Left colon (tissue), 2 donors: Measurements from ENCODE around the gene FAM117A. TPM values are rescaled to one million over a fixed set of nuclear protein-coding genes. Genes with fewer than 3 reads are reported as not detected.
"Not testable (repeated sequence)": the region's sequence is repeated elsewhere in the genome, so short reads cannot be mapped to it uniquely, and the experiment has no call there.

Experiments used
- ATAC-seq: fragments of 200-7000 bp; cut with Tn5 transposase; one replicate; pipeline ENCODE4 v1.9.1; 2020; ENCODE audit warnings: mild to moderate bottlenecking, moderate library complexity
- DNase-seq, 2 donors: peaks; one replicate each; pipeline ENCODE4 v3.0.0-alpha.2; 2020
- intact Hi-C, 2 donors: fragments of 100-400 bp; cut with DNase I in 1 of 2; cut with micrococcal nuclease in 1 of 2; formaldehyde crosslinking; loops; one replicate each; pipeline versions ENCODE4 v1.11.2 to v1.14.0; 2022; cut with DNase I, micrococcal nuclease
- total RNA-seq, 2 donors: library from RNA; stranded (reverse); fragmentation: NEBNext Ultra II Directional; extraction: Animal tissue kit (Norgen Biotek cat#: 25700); gene quantifications; one replicate each; pipeline ENCODE4 v1.2.1, GENCODE V29; 2021
- donor health status: DM: no; HTN: no; CAD: no.
- donor health status: DM: yes; HTN: yes; CAD: no.

The FAM117A gene
- total RNA-seq, 2 donors from 2014 or later: 7.6 to 10.0 TPM

- intact Hi-C loops: no loop called here
- ATAC-seq: no peak
Observed at GRCh38 chr17:49766918-49767530, 3.1 kb upstream of the FAM117A start.

GRCh38 chr17:49764559-49765180 lies 739 bp upstream of the FAM117A start:
- ATAC-seq: no peak
- intact Hi-C loops: no loop called here
- DNase-seq: no peak

More at GRCh38 chr17:49766918-49767530, 3.1 kb upstream of the FAM117A start:
- no peak for DNase-seq

GRCh38 chr17:49762151-49762941 lies 1.6 kb downstream of the FAM117A start:
- intact Hi-C loops: no loop called here
- no peak for ATAC-seq

GRCh38 chr17:49760932-49761558 lies 2.9 kb downstream of the FAM117A start:
- intact Hi-C loops: no loop called here
- ATAC-seq: no peak
- no peak for DNase-seq

More at GRCh38 chr17:49762151-49762941, 1.6 kb downstream of the FAM117A start:
- DNase-seq: no peak

GRCh38 chr17:49760296-49760695 lies 3.6 kb downstream of the FAM117A start:
- intact Hi-C loops: no loop called here
- ATAC-seq (no peak), DNase-seq (no peak)

DNA sequence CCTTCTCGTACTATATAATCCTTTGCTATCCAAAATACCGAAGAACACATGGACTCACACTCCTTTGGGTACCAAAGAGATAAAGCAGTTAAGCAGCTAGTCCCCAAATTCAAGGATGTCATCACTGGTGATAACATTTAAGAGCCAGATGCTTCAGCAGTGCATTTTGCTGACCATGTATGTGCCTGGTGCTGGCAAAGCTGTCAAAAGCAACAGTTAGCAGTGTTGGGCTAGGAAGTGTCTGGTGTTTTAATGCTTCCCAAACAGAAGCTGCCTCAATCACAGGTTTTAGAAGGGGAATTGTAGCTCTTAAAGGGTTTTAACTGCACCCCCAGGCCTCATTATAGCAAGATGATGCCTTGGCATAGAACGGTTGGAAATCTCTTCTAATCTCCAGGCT lies 4.7 kb downstream of the FAM117A start:
- intact Hi-C loops: no loop called here
- DNase-seq (no peak), ATAC-seq (no peak)

DNA sequence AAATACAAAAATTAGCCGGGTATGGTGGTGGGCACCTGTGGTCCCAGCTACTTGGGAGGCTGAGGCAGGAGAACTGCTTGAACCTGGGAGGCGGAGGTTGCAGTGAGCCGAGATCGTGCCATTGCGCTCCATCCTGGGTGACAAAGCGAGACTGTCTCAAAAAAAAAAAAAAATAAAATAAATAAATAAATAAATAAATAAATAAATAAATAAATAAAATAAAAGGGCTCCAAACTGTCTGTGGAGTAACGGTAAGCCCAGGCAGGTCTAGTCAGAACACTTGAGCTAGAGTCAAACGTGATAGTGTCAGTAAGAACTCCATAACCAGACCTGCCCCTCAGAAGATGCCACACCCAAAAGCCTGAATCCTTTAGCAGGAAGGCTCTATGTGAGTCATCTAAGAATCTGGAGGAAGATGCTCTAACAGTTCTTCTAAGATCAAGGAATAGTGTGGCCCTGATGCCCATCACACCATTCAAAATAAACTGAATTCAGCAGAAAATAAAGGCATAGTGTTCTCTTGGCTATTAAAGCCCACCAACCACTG lies 5.4 kb downstream of the FAM117A start:
- ATAC-seq, DNase-seq, intact Hi-C loops: not testable (repeated sequence)

DNA sequence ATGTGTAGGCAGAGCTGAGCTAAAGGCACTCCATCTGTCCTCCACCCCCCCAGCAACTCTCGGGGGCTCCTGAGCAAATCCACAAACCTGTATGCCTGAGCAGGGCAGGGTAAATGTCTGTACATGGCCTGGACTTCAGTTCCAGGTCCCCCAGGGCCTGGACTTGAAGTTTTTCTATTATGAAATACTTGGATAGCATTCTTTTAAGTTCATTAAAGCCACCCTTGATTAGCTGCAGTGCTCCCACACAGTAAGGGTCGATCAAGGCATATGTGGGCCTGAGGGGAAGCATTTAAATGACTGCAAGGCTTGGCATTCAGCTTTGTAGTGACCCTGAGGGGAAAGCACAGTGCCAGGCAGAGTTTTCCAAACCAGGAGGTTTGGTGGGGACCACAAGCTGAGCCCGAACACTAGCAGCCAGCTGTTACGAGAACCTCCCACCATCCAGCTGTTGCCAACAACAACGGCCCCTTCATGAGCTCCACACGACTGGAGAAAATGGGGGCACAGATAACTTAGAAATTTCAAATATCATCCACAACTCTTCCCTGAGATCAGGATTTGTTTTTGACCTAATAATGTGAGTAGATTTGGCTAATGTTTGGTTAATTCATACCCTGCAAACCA lies 6.7 kb downstream of the FAM117A start:
- intact Hi-C loops: no loop called here
- ATAC-seq (no peak), DNase-seq (no peak)

GRCh38 chr17:49756323-49757150 lies 7.4 kb downstream of the FAM117A start:
- DNase-seq: no peak
- no peak for ATAC-seq
- intact Hi-C loops: no loop called here

DNA sequence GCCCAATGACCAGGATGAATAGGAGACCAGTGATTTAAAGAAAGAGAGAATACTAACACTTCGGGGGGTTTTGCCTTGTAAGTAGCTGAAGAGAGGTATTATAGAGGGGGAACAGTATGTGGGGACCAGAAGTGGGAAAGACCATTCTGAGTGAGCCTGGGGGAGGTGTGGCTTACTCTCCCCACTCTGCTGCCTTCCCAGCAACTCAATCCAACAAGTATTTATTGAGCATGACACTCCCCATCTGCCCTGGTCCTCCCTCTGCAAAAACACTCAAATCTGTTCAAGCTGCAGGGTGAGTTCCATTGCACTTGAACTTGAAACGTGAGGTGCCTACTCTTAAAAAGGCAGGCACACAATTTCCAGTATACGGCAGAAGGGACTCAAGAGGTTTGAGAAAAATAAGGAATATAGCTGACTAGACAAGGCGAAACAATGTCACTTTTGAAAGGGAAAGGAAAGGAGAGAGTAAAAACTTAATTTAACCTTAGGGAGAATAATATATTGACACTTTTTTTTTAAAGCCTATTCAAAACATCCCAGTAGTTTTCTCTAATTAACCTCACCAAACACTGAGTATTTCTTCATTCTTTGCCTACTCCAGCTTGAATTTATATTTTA lies 8.2 kb downstream of the FAM117A start:
- intact Hi-C loops: no loop called here
- DNase-seq: no peak
- no peak for ATAC-seq

- ATAC-seq (no peak), DNase-seq (no peak)
- intact Hi-C loops: no loop called here
Observed at GRCh38 chr17:49753959-49754391, 10.0 kb downstream of the FAM117A start.

DNA sequence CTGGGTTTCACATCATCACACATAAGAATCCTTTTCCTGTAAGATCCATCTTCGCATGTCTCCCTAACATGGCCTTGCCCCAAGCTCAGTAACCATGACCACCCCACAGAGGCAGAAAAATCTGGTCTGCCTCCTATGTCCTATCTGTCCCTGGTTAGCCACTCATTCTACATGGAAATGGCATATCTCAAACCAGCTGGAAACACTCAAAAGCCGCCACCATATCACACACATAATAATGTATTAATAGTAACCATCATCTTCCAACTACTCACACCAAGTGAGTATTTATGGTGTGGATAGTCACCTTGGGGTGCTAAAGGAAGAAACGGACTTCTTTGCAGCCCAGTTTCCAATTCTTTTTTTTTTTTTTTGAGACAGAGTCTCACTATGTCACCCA lies 11.4 kb downstream of the FAM117A start:
- intact Hi-C loops: no loop called here
- no peak for DNase-seq

GRCh38 chr17:49749730-49750129 lies 14.2 kb downstream of the FAM117A start:
- ATAC-seq (no peak), DNase-seq (no peak)
- intact Hi-C loops: no loop called here

More for the DNA sequence above, 11.4 kb downstream of the FAM117A start:
- ATAC-seq: no peak

DNA sequence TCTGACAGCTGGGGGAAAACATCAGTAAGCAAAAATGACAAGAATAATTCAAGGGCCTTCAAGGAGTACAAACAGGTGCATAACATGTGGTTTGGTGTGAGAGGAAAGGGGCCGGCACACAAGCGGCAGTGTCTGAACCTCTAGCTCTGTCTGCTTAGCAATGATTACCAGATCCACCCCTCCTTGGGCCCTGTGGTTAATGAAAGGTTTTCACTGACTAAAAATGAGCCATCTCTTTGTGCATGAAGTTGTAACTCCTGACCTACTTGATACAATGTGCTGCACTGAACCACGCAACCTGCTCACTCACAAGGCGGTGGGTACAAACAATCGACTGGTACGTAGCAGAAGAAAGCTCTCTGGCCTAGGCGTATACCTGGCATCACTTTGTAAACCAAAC lies 15.1 kb downstream of the FAM117A start:
- DNase-seq (peak; percentile 21 to 32), ATAC-seq (peak; percentile 37)
- intact Hi-C loops: no loop called here

GRCh38 chr17:49748223-49748622 lies 15.7 kb downstream of the FAM117A start:
- intact Hi-C loops: no loop called here

DNA sequence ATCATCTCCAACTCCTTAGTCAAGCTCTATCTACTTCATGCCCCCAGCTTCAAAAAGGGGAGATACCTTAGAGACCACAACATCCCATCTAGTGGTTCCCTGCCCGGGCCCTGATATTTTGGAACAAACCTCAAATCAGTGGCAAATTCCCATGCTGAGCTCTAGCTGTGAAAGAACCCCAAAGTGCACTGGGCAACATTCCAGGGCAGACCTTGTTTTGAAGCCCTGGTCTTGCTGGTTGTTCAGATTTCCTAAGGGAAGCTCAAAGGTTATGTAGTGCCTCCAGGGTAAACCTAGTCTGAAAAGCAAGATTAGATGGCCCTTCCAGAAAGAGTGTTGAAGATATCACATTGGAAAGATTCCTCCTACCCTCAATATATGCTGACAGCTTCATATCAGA lies 16.3 kb downstream of the FAM117A start:
- no peak for ATAC-seq
- no peak for DNase-seq
- intact Hi-C loops: no loop called here

More at GRCh38 chr17:49748223-49748622, 15.7 kb downstream of the FAM117A start:
- ATAC-seq: no peak
- no peak for DNase-seq

DNA sequence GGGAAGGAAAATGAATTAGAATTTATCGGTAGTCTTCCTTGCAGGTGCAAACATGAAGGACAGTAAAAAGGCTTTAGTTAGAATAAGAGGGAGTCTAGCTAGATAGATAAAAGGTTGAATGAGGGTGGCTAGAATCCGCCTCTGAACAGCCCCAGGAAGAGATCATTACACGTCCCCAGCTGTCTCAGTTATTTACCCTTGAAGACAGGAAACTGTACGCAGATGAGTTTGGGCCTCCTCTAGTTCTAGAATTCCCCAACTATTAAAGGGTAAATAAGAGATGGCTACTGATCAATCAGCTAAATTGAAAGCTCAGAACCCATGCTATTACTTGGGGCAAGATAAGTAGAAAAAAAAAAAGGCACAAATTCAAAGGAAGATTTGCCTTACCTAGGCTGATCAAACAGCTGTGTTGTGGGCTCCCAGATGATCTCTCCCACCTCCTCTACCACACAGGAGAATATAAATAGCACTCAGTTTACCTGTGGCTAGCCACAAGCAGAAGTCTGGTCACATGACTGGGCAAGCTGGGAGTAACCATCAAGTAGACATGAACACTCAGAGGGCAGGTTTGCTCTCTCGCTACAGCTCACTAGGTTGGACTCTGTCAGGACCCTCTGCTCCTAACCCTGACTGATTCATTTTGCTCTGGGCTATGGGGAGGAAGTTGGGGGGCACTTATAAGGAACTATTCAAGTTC lies 17.0 kb downstream of the FAM117A start:
- no peak for ATAC-seq
- intact Hi-C loops: no loop called here
- DNase-seq: no peak
